LNCaP clone FGC (cell line): ENCODE data around the gene PER3.
A peak's percentile ranks its signal among the peaks of the same experiment; 100 is the strongest.

Experiments
- DNase-seq: peaks from one replicate; pipeline ENCODE4 v3.0.0-alpha.2; 2011; ENCODE audit warnings: low read depth
- H3K4me3 ChIP-seq: 2 replicates; pipeline ENCODE4 v1.5.1; 2011; ENCODE audit warnings: mild to moderate bottlenecking, low read depth, low read length, control low read depth
- TF ChIP-seq, protein P1 (sequence below): IDR thresholded peaks from 2 replicates; pipeline ENCODE4 v1.5.1; 2012; ENCODE audit warnings: mild to moderate bottlenecking; ENCODE audit not compliant: control insufficient read depth, insufficient read depth; ENCODE audit errors: extremely low read depth

The PER3 gene

DNA sequence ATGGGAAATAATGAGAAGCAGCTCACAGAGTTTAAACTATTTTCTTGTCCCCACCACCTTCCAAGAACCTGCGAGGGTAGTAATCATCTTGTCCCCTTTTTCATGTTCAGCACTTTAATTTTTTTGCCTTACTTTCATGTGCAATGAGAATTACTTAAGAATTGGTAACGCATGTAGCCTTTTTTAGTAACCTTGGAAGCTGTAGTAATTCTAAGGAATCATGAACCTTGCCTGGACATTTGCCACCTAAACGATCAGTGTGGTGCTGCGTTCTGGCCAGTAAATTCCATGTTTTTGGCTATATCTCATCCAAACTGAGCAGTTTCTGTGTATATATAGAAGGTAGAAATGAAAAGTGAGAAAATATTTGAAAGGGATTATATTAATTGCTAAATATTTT, 16.9 kb upstream of the PER3 start:
- TF ChIP-seq, protein P1, sequence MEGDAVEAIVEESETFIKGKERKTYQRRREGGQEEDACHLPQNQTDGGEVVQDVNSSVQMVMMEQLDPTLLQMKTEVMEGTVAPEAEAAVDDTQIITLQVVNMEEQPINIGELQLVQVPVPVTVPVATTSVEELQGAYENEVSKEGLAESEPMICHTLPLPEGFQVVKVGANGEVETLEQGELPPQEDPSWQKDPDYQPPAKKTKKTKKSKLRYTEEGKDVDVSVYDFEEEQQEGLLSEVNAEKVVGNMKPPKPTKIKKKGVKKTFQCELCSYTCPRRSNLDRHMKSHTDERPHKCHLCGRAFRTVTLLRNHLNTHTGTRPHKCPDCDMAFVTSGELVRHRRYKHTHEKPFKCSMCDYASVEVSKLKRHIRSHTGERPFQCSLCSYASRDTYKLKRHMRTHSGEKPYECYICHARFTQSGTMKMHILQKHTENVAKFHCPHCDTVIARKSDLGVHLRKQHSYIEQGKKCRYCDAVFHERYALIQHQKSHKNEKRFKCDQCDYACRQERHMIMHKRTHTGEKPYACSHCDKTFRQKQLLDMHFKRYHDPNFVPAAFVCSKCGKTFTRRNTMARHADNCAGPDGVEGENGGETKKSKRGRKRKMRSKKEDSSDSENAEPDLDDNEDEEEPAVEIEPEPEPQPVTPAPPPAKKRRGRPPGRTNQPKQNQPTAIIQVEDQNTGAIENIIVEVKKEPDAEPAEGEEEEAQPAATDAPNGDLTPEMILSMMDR, result no peak
- DNase-seq, result no peak
- no peak overlapping the region for H3K4me3 ChIP-seq

DNA sequence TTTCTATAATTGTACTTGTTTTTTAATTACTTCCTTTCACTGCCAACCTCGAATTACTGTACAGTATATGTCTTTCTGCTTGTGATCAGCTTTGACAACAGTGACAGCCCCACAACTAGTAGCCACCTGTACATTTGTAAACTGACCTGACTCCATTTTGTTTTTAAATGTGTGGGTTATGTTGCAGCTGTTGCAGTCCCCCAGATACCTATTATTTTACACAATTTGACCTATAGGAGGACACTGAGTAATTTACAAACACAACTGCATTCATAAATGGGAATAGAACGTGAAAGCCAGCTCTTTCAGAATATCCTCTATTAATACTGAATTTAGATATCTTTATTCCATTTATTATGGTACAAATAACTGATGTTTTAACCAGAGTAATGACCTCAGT, 15.5 kb upstream of the PER3 start:
- TF ChIP-seq, protein P1, result no peak
- no peak overlapping the region for H3K4me3 ChIP-seq
- DNase-seq, result no peak

DNA sequence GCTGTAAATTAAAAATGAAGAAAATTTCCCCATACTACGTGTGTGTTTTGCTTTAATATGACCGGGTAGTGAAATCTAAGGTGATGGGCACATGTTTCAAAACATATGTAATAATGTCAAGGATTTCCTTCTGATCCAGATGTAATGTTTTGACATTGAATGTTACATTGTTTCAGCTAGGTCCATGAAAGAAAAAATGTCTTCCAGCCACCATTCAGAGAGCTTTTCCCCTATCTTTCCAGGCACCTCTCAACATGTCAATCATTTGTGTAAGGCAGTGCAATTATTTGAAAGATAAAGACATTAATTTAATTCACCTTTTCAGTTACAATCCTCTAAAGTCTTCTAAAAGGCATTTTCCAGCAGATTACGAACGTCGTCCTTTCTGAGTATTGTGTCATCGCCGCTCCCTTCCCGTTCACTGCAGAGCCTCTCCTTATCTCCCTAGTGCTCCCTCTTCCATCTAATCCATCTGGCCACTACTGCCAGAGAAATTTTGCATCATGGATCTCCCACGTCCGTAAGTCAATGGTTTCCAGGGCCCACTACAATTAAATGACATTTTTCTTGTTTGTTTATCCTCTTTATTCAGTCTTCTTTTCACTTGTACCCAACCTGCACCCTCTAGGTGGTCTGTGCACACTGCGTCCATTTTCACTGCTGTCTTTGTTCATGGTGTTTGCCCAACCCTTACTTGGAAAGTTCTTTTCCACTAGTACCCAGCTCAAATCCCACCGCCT, 14.2 kb upstream of the PER3 start:
- no peak overlapping the region for H3K4me3 ChIP-seq
- no peak for DNase-seq
- TF ChIP-seq, protein P1, result no peak

DNA sequence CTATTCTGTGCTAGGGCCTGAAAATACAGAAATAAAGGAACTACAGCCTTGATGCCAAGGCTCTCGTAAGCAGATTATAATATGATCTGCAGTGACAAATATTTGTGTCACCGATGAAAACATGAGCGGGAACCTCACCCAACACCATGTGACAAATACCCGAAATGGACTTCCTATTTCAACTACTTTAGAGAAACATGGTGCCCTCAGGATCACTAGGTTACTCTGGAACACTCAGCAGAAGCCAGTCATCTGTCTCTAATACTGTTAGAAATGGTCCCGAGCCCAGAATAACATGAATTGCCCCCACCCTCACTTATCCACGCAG, 13.5 kb upstream of the PER3 start:
- TF ChIP-seq, protein P1, result no peak
- DNase-seq, result no peak

DNA sequence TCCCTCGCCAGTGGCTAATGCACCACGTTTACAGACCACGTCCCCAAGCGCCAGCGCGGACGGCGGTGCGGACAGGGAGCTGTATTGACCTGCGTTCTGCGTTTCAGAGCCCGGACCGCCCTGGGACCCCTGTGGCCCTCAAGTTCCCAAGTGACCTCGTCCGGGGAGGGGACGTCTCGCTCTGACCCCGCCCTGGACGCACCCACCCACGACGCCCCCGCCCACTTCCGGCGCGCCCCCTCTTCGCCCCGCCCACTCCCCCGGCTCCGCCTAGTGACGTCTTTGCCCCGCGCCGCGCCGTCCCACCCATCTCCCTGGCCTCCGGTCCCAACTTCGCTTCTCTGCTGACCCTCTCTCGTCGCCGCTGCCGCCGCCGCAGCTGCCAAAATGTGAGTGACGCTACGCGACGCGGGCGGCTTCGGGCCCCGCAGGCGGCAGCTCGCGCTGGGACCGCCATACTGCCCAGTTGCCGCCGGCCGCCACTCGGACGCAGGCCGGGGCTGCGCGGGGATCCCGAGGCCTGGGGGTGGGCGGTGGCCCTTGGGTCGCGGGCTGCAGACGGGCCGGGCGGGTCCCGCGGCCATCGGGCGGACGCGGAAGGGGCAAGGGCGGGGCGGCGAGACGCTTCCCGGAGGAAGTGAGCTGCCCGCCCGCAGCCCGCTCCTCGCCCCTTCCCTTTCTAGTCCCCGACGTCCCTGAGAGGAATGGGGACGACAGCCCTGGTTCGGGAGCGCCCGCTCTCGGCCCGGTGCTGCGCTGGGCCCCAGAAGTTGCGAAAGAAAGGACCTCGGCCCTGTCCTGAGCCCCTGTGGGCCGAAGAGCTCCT, 12.9 kb upstream of the PER3 start, which contains the start of gene VAMP3:
Gene VAMP3, plus strand, starts transcription at position 300 of the 826 bp plus-strand sequence. Its CDS starts 88 bp downstream, at position 388.
- H3K4me3 ChIP-seq, result peak within 1 kb of the TSS; percentile 97
- DNase-seq, result peak; percentile 38
- TF ChIP-seq, protein P1, result no peak

More for the DNA sequence above, 13.5 kb upstream of the PER3 start:
- peak overlapping the region; percentile 97 for H3K4me3 ChIP-seq

DNA sequence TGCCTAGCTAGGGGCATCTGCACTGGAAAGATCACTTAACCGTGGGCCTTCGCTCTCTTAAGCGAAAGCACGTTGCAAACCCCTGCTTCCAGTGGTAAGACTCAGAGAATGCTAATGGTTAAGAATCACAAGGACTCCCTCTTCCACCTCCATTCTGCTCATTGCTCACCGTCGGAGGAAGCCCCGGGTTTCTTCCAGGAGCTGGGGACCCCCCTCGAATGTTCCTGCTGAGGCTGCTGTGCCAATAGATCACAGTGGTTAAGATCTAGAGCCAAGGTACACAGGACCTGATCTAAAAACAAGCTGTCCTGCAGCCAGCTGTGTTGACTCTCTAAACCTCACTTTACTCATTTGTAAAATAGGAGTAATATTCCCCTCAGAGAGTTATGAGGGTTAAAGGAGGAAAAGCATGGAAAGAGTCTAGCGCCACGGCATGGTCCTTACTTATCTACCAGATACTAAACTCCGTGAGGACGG, 12.2 kb upstream of the PER3 start:
- peak overlapping the region; percentile 97 for H3K4me3 ChIP-seq
- DNase-seq, result no peak
- TF ChIP-seq, protein P1, result 0 out of 2 replicates have a peak, but pooled peaks have one; percentile 10

DNA sequence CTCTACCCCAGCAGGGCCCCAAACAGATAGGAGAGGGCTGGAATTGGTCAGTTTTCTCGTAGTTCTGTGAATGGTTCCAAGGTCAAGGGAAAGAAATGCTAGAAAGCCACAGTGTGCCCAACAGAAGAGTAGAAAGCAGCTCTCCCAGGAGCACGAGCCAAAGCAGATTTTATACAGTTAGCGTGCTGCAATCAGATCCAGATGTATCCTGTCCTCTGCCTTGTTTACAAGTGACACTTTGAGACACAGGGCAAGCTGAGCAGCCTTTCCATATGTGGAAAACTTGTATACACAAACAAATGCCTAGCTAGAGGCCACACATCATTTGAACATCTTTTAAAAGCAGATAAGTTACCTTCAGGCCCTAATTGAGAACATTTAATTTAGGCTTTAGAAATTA, 6.5 kb upstream of the PER3 start:
- DNase-seq, result no peak
- TF ChIP-seq, protein P1, result no peak

More for the DNA sequence above, 6.5 kb upstream of the PER3 start:
- H3K4me3 ChIP-seq, result no peak overlapping the region
